ENCODE results near the gene WWTR1.

WWTR1 gene

DNA sequence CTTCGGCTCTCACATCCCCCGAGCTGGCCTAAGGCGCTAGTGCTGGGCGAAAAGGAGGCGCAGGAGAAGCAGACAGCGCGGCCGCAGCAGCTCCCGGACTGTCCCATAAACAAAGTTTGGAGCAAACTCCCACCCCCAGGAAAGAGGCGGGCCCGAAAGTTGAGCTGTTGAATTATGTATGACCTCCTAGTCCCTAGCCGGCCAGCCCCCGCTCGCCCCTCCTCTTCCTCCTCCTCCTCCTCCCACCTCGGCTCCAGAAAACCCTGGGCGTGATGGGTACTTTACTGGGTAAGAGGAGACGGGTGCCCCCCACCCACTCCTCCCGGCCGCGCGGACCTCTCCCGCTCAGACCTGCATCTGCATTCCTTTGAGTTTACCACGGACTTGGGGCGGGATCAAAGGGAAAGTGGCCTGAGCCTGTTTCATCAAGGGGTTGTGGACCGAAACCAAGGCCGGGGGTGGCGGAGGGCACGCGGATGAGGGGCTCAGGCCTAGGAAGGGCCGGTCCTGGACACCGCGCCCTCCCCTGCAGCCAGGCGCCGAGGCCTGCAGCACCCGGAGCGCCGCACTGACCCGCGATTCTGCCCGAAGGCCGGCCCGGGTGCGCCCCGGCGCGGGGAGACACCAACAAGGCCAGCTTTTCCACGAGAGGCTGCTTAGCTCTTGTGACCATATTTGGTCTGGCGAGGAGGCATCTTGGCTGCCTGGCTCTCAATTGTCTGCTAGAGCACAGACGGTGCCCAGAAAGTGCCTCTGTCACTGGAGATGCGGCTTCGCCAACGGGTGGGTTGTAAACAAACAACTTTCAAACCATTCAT lies at the start of gene WWTR1:
Gene WWTR1 (minus strand): TSS at position 100 of the 818 bp plus-strand sequence. CDS start 719 bp downstream, outside the sequence.
- H3K27me3 ChIP-seq (ENCODE audit: control insufficient read depth, insufficient read depth, low read length) = peaks cover 6% of the 10 kb centered on the region

DNA sequence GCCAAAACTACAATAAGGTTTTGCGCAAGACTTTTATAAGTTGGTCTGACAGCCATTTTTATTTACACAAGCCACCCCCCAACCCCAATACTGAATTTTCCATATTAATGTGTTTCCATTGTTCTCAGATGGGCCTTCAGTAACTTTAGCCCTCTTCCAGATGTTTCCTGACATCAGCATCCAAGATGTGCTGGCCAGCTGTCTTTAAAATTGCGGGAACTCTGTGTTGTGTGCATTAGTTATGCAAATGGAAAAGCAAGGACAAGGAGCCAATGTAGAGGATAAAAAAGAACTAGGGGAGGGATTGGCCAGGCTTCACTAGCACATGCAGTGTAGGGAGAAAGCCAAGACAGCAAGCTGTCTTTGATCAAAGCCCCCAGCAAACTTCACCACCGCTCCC lies 49.1 kb upstream of the WWTR1 start:
- Histone ChIP-seq H3K4me1 (ENCODE audit: control insufficient read depth, insufficient read depth, low read length) (no peaks in the 10 kb centered on the region), H3K9ac (ENCODE audit: low read depth, low read length) (no peak overlapping the region), H3K36me3 (ENCODE audit: control insufficient read depth, insufficient read depth, low read length) (no peaks in the 10 kb centered on the region), H3K4me3 (ENCODE audit: low read depth, low read length) (no peak overlapping the region), H3K27me3 (ENCODE audit: control insufficient read depth, insufficient read depth, low read length) (peaks cover 2% of the 10 kb centered on the region), H3K9me3 (ENCODE audit: control insufficient read depth, insufficient read depth, low read length) (no peaks in the 10 kb centered on the region)

More for the DNA sequence above, at the start of gene WWTR1:
- Histone ChIP-seq H3K4me3 (ENCODE audit: low read depth, low read length) (peak within 1 kb of the TSS; percentile 94), H3K9ac (ENCODE audit: low read depth, low read length) (peak within 1 kb of the TSS; percentile 87), H3K4me1 (ENCODE audit: control insufficient read depth, insufficient read depth, low read length) (peaks cover 21% of the 10 kb centered on the region), H3K36me3 (ENCODE audit: control insufficient read depth, insufficient read depth, low read length) (no peaks in the 10 kb centered on the region), H3K9me3 (ENCODE audit: control insufficient read depth, insufficient read depth, low read length) (no peaks in the 10 kb centered on the region)

DNA sequence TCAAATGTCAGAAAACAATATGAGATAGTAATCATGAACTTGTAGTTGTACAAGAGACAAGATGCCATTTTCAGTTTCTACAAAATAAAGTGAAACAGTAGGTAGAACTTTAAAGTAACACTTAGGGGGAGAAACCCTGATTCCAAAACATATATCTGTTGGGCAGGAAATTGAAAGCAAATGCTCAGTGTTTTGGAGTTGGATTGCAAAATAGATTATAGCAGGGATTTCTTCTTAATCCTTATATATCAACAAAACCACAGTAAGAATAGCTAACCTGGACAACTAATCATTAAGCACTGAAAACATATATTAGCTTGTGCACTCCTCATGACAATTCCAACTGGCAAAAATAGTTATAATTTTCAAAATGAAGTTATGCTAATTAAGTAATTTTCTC lies 47.6 kb upstream of the WWTR1 start:
- no peaks in the 10 kb centered on the region for H3K36me3 ChIP-seq (ENCODE audit: control insufficient read depth, insufficient read depth, low read length)
- H3K4me1 ChIP-seq (ENCODE audit: control insufficient read depth, insufficient read depth, low read length) = no peaks in the 10 kb centered on the region
- no peaks in the 10 kb centered on the region for H3K9me3 ChIP-seq (ENCODE audit: control insufficient read depth, insufficient read depth, low read length)
- H3K9ac ChIP-seq (ENCODE audit: low read depth, low read length) = no peak overlapping the region
- H3K27me3 ChIP-seq (ENCODE audit: control insufficient read depth, insufficient read depth, low read length) = peaks cover 2% of the 10 kb centered on the region
- H3K4me3 ChIP-seq (ENCODE audit: low read depth, low read length) = no peak overlapping the region

DNA sequence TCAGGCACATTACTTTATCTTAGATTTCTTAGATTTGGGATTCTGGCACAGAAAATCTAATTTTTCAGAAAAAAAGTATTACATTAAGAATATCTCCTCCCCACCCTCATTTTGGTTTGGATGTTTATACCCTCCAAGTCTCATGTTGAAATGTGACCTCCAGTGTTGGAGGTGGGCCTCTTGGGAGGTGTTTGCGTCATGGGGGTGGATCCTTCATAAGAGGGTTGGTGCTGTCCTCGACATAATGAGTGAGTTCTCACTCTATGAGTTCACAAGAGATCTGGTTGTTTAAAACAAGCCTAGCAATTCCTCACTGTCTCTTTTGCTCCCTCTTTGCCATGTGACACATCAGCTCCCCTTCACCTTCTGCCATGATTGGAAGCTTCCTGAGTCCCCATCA lies 45.6 kb upstream of the WWTR1 start:
- H3K4me3 ChIP-seq (ENCODE audit: low read depth, low read length) = no peak overlapping the region
- no peaks in the 10 kb centered on the region for H3K4me1 ChIP-seq (ENCODE audit: control insufficient read depth, insufficient read depth, low read length)
- H3K9ac ChIP-seq (ENCODE audit: low read depth, low read length) = no peak overlapping the region
- H3K9me3 ChIP-seq (ENCODE audit: control insufficient read depth, insufficient read depth, low read length) = no peaks in the 10 kb centered on the region
- peaks cover 2% of the 10 kb centered on the region for H3K27me3 ChIP-seq (ENCODE audit: control insufficient read depth, insufficient read depth, low read length)
- no peaks in the 10 kb centered on the region for H3K36me3 ChIP-seq (ENCODE audit: control insufficient read depth, insufficient read depth, low read length)

DNA sequence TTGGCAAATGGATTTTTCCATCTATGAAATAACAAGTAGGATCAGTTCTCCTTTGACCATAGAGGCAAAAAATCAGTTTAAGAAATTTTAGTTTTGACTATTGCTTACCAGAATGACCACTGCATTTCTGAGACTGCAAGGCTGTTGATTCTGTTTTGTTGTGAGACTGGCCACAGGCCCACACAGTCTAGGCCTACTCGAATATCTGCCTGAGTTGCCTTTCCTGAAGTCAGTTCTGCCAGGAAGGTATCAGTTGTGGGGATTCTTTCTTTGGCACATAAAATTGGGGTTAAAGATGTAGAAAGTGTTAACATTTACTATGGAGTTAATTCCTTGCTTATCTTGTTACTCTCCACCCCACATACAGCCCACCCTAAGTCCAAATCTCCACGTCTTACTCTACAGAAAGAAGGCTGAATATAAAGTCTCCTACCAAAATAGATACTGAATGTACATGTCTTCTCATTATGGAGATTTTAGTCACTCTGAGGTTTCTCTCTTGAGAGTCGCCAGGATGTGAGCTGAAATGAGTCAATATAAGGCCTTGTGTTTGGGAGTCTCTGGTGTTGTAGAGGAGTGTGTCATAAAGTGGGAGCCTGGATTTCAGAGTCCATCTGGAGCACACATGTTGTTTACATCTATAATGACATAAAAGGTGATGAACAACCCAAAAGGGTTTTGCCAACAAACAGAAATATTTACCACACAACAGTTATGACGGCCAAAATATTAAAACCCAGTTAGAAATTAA lies 45.0 kb upstream of the WWTR1 start:
- Histone ChIP-seq H3K4me1 (ENCODE audit: control insufficient read depth, insufficient read depth, low read length) (no peaks in the 10 kb centered on the region), H3K36me3 (ENCODE audit: control insufficient read depth, insufficient read depth, low read length) (no peaks in the 10 kb centered on the region), H3K4me3 (ENCODE audit: low read depth, low read length) (no peak overlapping the region), H3K9me3 (ENCODE audit: control insufficient read depth, insufficient read depth, low read length) (no peaks in the 10 kb centered on the region), H3K27me3 (ENCODE audit: control insufficient read depth, insufficient read depth, low read length) (peaks cover 2% of the 10 kb centered on the region), H3K9ac (ENCODE audit: low read depth, low read length) (no peak overlapping the region)

DNA sequence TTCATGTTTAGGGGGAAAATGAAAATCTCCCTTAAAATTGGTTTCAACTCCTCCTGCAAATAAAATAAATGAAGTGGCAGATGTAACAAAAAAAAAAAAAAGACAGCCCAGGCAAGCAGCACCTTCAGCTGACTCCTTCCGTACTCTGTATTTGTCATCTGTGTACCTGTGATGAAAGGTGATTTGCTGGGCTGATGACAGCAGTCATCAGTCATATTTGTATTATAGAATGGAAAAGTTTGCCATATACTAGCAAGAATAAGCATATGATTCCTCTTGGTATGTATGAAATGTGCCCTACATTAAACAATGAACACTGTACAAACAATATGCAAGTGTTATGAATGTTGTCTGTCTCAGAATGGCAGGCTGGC lies 44.1 kb upstream of the WWTR1 start:
- Histone ChIP-seq H3K4me1 (ENCODE audit: control insufficient read depth, insufficient read depth, low read length) (no peaks in the 10 kb centered on the region), H3K4me3 (ENCODE audit: low read depth, low read length) (no peak overlapping the region), H3K27me3 (ENCODE audit: control insufficient read depth, insufficient read depth, low read length) (peaks cover 2% of the 10 kb centered on the region), H3K9me3 (ENCODE audit: control insufficient read depth, insufficient read depth, low read length) (no peaks in the 10 kb centered on the region), H3K9ac (ENCODE audit: low read depth, low read length) (no peak overlapping the region), H3K36me3 (ENCODE audit: control insufficient read depth, insufficient read depth, low read length) (no peaks in the 10 kb centered on the region)

DNA sequence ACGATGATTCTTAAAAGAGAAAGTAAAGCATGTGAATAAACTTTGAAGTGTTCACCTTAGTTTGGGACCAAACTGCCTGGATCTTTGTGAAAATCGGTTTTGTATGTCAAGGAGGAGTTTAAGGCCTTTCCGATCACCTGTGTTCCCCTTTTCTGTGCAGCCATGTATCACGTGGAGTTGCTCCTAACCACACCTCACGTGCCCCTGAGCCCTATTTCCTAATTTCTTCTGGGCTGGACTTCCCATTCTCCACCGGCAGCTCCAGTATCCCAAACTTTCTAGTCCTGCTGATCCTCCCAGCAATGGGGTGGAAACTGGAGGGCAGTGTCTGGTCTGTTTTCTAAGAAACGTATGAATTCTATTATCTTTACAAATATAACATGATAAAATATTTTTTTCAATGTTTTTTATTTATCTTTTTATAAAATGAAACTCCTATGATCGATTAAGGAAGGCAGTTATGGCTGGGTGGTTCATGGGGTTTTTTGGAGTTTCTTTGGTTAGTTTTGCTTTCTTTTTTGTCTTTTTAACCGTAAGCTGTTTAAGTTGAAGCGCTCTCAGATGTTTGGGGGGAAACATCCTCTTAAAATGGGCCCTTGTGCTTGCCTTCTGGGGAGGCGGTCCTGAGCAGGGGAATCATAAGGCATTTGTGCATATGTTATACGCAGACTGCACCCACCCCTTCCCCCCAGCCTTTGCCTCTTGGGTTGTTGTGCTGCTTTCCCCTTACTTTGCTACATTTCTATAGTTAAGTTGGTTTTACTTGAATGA lies 43.6 kb upstream of the WWTR1 start:
- Histone ChIP-seq H3K4me3 (ENCODE audit: low read depth, low read length) (no peak overlapping the region), H3K27me3 (ENCODE audit: control insufficient read depth, insufficient read depth, low read length) (peaks cover 2% of the 10 kb centered on the region), H3K9ac (ENCODE audit: low read depth, low read length) (no peak overlapping the region), H3K4me1 (ENCODE audit: control insufficient read depth, insufficient read depth, low read length) (no peaks in the 10 kb centered on the region), H3K9me3 (ENCODE audit: control insufficient read depth, insufficient read depth, low read length) (no peaks in the 10 kb centered on the region), H3K36me3 (ENCODE audit: control insufficient read depth, insufficient read depth, low read length) (no peaks in the 10 kb centered on the region)

DNA sequence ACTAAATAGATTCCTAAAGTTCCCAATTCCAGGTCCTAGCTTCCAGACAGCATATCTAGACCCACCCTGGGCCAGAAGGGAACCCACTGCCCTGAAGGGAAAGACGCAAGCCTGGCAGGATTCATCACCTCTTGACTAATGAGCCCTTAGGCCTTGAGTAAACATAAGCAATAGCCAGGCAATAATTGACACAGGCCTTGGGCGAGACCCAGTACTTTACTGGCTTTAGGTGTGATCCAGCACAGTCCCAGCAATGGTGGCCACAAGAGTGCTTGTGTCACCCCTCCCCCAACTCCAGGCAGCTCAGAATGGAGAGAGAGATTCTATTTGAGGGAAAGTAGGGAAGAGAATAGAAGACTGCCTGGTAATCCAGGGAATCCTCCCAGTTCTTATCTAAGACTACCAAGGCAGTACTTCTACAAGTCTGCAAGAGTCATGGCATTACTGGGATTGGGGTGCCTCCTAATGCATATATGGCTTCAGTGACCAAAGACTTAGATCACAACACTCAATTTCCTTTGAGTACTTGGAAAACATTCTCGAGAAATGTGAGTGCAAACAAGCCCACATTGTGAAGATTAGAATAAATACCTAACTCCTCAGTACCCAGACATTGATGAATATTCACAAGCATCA lies 30.4 kb upstream of the WWTR1 start:
- H3K4me3 ChIP-seq (ENCODE audit: low read depth, low read length) = no peak overlapping the region
- no peaks in the 10 kb centered on the region for H3K4me1 ChIP-seq (ENCODE audit: control insufficient read depth, insufficient read depth, low read length)
- no peak overlapping the region for H3K9ac ChIP-seq (ENCODE audit: low read depth, low read length)
- H3K36me3 ChIP-seq (ENCODE audit: control insufficient read depth, insufficient read depth, low read length) = no peaks in the 10 kb centered on the region
- H3K9me3 ChIP-seq (ENCODE audit: control insufficient read depth, insufficient read depth, low read length) = no peaks in the 10 kb centered on the region
- no peaks in the 10 kb centered on the region for H3K27me3 ChIP-seq (ENCODE audit: control insufficient read depth, insufficient read depth, low read length)

DNA sequence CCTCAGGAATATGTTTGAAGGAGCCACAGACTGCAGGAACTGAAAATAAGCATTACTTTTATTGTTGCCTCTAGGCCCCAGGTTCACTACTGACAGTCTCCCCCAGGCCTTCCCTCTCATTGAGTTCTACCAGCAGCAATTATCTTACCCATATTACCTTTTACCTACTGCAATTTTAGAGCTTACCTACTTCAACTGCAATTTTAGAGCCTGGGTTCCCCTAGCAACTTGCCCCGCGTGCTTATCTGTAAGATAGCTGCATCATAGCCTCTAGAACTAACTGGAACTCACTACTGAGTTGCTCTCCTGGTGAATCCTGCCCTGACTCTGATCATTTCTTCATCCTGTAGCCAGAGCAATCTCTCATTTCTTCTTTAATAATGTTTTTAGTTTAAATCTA lies 29.2 kb upstream of the WWTR1 start:
- Histone ChIP-seq H3K9ac (ENCODE audit: low read depth, low read length) (no peak overlapping the region), H3K27me3 (ENCODE audit: control insufficient read depth, insufficient read depth, low read length) (no peaks in the 10 kb centered on the region), H3K36me3 (ENCODE audit: control insufficient read depth, insufficient read depth, low read length) (no peaks in the 10 kb centered on the region), H3K9me3 (ENCODE audit: control insufficient read depth, insufficient read depth, low read length) (no peaks in the 10 kb centered on the region), H3K4me1 (ENCODE audit: control insufficient read depth, insufficient read depth, low read length) (no peaks in the 10 kb centered on the region), H3K4me3 (ENCODE audit: low read depth, low read length) (no peak overlapping the region)

DNA sequence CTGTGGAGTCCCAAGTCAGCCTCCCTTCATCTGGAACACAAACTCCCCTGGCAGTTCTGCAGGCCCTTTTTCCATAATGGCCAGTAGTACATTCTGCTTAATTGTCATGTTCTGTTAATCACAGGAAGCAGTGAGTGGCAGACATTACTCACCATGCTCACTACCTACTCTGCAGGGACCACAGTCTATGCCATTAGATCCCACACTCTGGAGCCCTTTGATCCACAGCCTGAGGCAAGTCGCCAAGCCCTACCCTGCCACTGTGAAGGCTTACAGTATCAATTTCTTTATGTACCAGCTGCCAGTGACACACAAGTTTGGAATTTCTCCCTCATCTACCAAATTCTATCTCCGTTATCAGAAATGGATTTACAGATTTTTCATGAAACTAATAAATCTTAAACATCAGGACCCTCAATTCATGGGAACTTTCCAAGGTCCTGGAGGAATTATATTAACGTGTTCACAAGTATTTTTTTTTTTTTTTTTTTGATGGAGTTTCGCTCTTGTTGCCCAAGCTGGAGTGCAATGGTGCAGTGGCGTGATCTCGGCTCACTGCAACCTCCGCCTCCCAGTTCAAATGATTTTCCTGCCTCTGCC lies 20.6 kb upstream of the WWTR1 start:
- no peaks in the 10 kb centered on the region for H3K9me3 ChIP-seq (ENCODE audit: control insufficient read depth, insufficient read depth, low read length)
- H3K9ac ChIP-seq (ENCODE audit: low read depth, low read length) = no peak overlapping the region
- no peak overlapping the region for H3K4me3 ChIP-seq (ENCODE audit: low read depth, low read length)
- H3K36me3 ChIP-seq (ENCODE audit: control insufficient read depth, insufficient read depth, low read length) = no peaks in the 10 kb centered on the region
- H3K27me3 ChIP-seq (ENCODE audit: control insufficient read depth, insufficient read depth, low read length) = no peaks in the 10 kb centered on the region
- no peaks in the 10 kb centered on the region for H3K4me1 ChIP-seq (ENCODE audit: control insufficient read depth, insufficient read depth, low read length)

DNA sequence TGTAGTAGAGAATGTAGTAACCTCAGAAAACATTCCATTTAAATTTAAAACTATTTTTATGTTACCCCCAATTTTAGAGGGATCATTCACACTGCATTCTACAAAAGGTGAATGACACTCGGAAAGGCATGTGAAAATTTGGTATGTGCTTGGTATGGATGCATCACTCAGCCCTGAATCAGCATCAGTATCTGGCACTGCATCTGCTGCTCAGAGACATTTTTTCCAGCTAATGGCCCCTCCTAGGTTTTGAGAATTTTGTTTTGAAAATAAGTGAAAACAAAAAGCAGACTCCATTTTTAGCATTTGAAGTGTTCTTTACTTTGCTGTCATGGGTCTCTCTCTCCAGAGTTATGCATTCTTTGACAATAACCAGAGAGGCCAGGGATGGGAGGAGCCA lies 15.6 kb upstream of the WWTR1 start:
- H3K9ac ChIP-seq (ENCODE audit: low read depth, low read length) = no peak overlapping the region
- no peaks in the 10 kb centered on the region for H3K36me3 ChIP-seq (ENCODE audit: control insufficient read depth, insufficient read depth, low read length)
- peaks cover 8% of the 10 kb centered on the region for H3K27me3 ChIP-seq (ENCODE audit: control insufficient read depth, insufficient read depth, low read length)
- no peaks in the 10 kb centered on the region for H3K9me3 ChIP-seq (ENCODE audit: control insufficient read depth, insufficient read depth, low read length)
- no peak overlapping the region for H3K4me3 ChIP-seq (ENCODE audit: low read depth, low read length)
- H3K4me1 ChIP-seq (ENCODE audit: control insufficient read depth, insufficient read depth, low read length) = peaks cover 16% of the 10 kb centered on the region

Measured in iPS-15b (cell line).